ENCODE results near the gene SLCO1A2. TPM values are rescaled to one million over a fixed set of nuclear protein-coding genes. Genes with fewer than 3 reads are reported as not detected.

Gene SLCO1A2
- total RNA-seq, 4 donors from 2014 or later: 0.22 to 1.0 (median 0.54) TPM; not detected in 1

GRCh38 chr12:21305661-21306060 lies 29.1 kb downstream of the SLCO1A2 start:
- intact Hi-C loops (cut with DNase I): no loop called here
- DNase-seq: no peak
- WGBS, 2 donors: 72 to 87% methylated on average over 1 of the region's 1 CpG
- H3K4me3 ChIP-seq (replicated peaks in 1 of 3): no peak overlapping the region
- no peak overlapping the region for H3K27ac ChIP-seq
- no peaks in the 10 kb centered on the region for H3K4me1 ChIP-seq
- no peaks in the 10 kb centered on the region for H3K9me3 ChIP-seq
- no peak for TF ChIP-seq POLR2A (IDR thresholded peaks at IDR 0.05)
- TF ChIP-seq CTCF (IDR thresholded peaks at IDR 0.05): no peak
- H3K36me3 ChIP-seq: no peaks in the 10 kb centered on the region
- no peaks in the 10 kb centered on the region for H3K27me3 ChIP-seq

- H3K27ac ChIP-seq: no peak overlapping the region
- no peaks in the 10 kb centered on the region for H3K36me3 ChIP-seq
- no peaks in the 10 kb centered on the region for H3K27me3 ChIP-seq
- H3K4me1 ChIP-seq: no peaks in the 10 kb centered on the region
- intact Hi-C loops (cut with DNase I): no loop called here
- 96 to 100% methylated on average over 1 of the region's 1 CpG for WGBS, 2 donors
- no peak for TF ChIP-seq POLR2A (IDR thresholded peaks at IDR 0.05)
- TF ChIP-seq CTCF (IDR thresholded peaks at IDR 0.05): no peak
- no peaks in the 10 kb centered on the region for H3K9me3 ChIP-seq
- H3K4me3 ChIP-seq (replicated peaks in 1 of 3): no peak overlapping the region
- no peak for DNase-seq
These were observed 34.1 kb downstream of the SLCO1A2 start for GRCh38 chr12:21300632-21301031.

- Histone ChIP-seq H3K27ac (no peak overlapping the region), H3K9me3 (no peaks in the 10 kb centered on the region), H3K4me1 (no peaks in the 10 kb centered on the region), H3K4me3 (replicated peaks in 1 of 3) (no peak overlapping the region), H3K36me3 (no peaks in the 10 kb centered on the region), H3K27me3 (no peaks in the 10 kb centered on the region)
- intact Hi-C loops (cut with DNase I): no loop called here
- peak in 1 of 2 donors; percentile 2 for DNase-seq
- WGBS, 2 donors: 63 to 64% methylated on average over 4 of the region's 4 CpGs
- TF ChIP-seq POLR2A (IDR thresholded peaks at IDR 0.05) (no peak), CTCF (IDR thresholded peaks at IDR 0.05) (peak in 5 of 6 experiments; percentile 23 to 69 (median 52))
These were observed 37.8 kb downstream of the SLCO1A2 start for GRCh38 chr12:21296751-21297406.

GRCh38 chr12:21296348-21296747 lies 38.4 kb downstream of the SLCO1A2 start:
- no peak overlapping the region for H3K4me3 ChIP-seq (replicated peaks in 1 of 3)
- WGBS, 2 donors: 81 to 91% methylated on average over 1 of the region's 1 CpG
- H3K36me3 ChIP-seq: no peaks in the 10 kb centered on the region
- no peak overlapping the region for H3K27ac ChIP-seq
- no peaks in the 10 kb centered on the region for H3K4me1 ChIP-seq
- intact Hi-C loops (cut with DNase I): no loop called here
- no peaks in the 10 kb centered on the region for H3K9me3 ChIP-seq
- no peak for TF ChIP-seq POLR2A (IDR thresholded peaks at IDR 0.05)
- TF ChIP-seq CTCF (IDR thresholded peaks at IDR 0.05): no peak
- no peak for DNase-seq
- H3K27me3 ChIP-seq: no peaks in the 10 kb centered on the region

- no peaks in the 10 kb centered on the region for H3K36me3 ChIP-seq
- H3K4me3 ChIP-seq (replicated peaks in 1 of 3): no peak overlapping the region
- 93 to 94% methylated on average over 1 of the region's 1 CpG for WGBS, 2 donors
- no peaks in the 10 kb centered on the region for H3K9me3 ChIP-seq
- intact Hi-C loops (cut with DNase I): no loop called here
- no peaks in the 10 kb centered on the region for H3K4me1 ChIP-seq
- H3K27ac ChIP-seq: no peak overlapping the region
- H3K27me3 ChIP-seq: no peaks in the 10 kb centered on the region
- TF ChIP-seq CTCF (IDR thresholded peaks at IDR 0.05): no peak
- TF ChIP-seq POLR2A (IDR thresholded peaks at IDR 0.05): no peak
- DNase-seq: no peak
These were observed 40.5 kb downstream of the SLCO1A2 start for GRCh38 chr12:21294176-21294575.

Data from thyroid gland (tissue), 4 donors.